Testis (tissue), 3 donors: ENCODE data around the gene DEFB127. TPM values are rescaled to one million over a fixed set of nuclear protein-coding genes. Genes with fewer than 3 reads are reported as not detected.

Experiments
- DNase-seq: peaks from one replicate; pipeline ENCODE4 v3.0.0-alpha.2; 2019
- H3K27ac ChIP-seq, 2 donors: fragments of 200-600 bp; sonication (generic); one replicate each; pipeline ENCODE4 v1.5.1; 2019
- H3K27me3 ChIP-seq: fragments of 200-600 bp; sonication (generic); one replicate; pipeline ENCODE4 v1.5.1; 2019
- H3K36me3 ChIP-seq: fragments of 200-600 bp; sonication (generic); one replicate; pipeline ENCODE4 v1.5.1; 2017; ENCODE audit warnings: low read depth; ENCODE audit errors: missing control alignments
- H3K4me1 ChIP-seq: fragments of 200-600 bp; sonication (generic); one replicate; pipeline ENCODE4 v1.5.1; 2019
- H3K4me3 ChIP-seq, 2 donors: fragments of 200-600 bp; sonication (generic); one replicate each; pipeline ENCODE4 v1.5.1; 2017 to 2019
- H3K9me3 ChIP-seq: fragments of 200-600 bp; sonication (generic); one replicate; pipeline ENCODE4 v1.5.1; 2017
- CTCF ChIP-seq, 3 experiments: fragments of 450-650 bp in 2 of 3; fragments of 200-600 bp in 1 of 3; sonication (generic) in 1 of 3; IDR thresholded peaks; one replicate each; pipeline ENCODE4 v1.5.1; 2016 to 2019; ENCODE audit warnings: antibody characterized with exemption in 3 of 3, mild to moderate bottlenecking in 2 of 3, moderate library complexity in 1 of 3
- POLR2A ChIP-seq: fragments of 450-650 bp; IDR thresholded peaks from one replicate; pipeline ENCODE4 v1.6.1; 2017; ENCODE audit warnings: antibody characterized with exemption, mild to moderate bottlenecking, moderate library complexity
- WGBS, 2 donors: methylation state at CpG; one replicate each; pipeline ENCODE4 v1.1.5; 2018; 5-methylcytosine and 5-hydroxymethylcytosine counted together
- intact Hi-C: fragments of 100-400 bp; cut with DNase I; formaldehyde crosslinking; loops from one replicate; pipeline ENCODE4 v1.15.1; 2023; ENCODE audit warnings: low total_unique reads
- polyA plus RNA-seq: library from polyadenylated mRNA; stranded (reverse); fragments of 350-450 nt; fragmentation: Illumina TruSeq; extraction: RNeasy Lipid Tissue Mini Kit (QIAGEN cat#74804); gene quantifications from one replicate; pipeline ENCODE4 v1.2.3, GENCODE V29; 2014; ENCODE audit warnings: low read depth, low replicate concordance; ENCODE audit not compliant: insufficient read depth
- total RNA-seq, 2 donors: library from RNA; depleted of rRNA; stranded (reverse); fragments of >200 nt; gene quantifications; one replicate each; pipeline ENCODE4 v1.2.3, GENCODE V29; 2016

Gene DEFB127
- total and polyA plus RNA-seq, 3 donors from 2014 or later = not detected

GRCh38 chr20:168876-169275 lies 11.6 kb downstream of the DEFB127 start:
- no peak for DNase-seq
- H3K4me3 ChIP-seq = no peak overlapping the region
- H3K9me3 ChIP-seq = no peaks in the 10 kb centered on the region
- no peaks in the 10 kb centered on the region for H3K27me3 ChIP-seq
- intact Hi-C loops = no loop called here
- H3K27ac ChIP-seq = no peak overlapping the region
- TF ChIP-seq CTCF (IDR thresholded peaks at IDR 0.05) (no peak), POLR2A (no peak)
- 64 to 83% methylated on average over 2 of the region's 2 CpGs for WGBS, 2 donors
- H3K36me3 ChIP-seq = no peaks in the 10 kb centered on the region
- no peaks in the 10 kb centered on the region for H3K4me1 ChIP-seq

GRCh38 chr20:184288-184687 lies 27.0 kb downstream of the DEFB127 start:
- DNase-seq = no peak
- H3K4me1 ChIP-seq = no peaks in the 10 kb centered on the region
- no peak overlapping the region for H3K4me3 ChIP-seq
- TF ChIP-seq CTCF (IDR thresholded peaks at IDR 0.05) = no peak
- no peak for TF ChIP-seq POLR2A
- no peaks in the 10 kb centered on the region for H3K27me3 ChIP-seq
- WGBS, 2 donors = 44 to 59% methylated on average over 2 of the region's 2 CpGs
- intact Hi-C loops = no loop called here
- no peaks in the 10 kb centered on the region for H3K9me3 ChIP-seq
- no peaks in the 10 kb centered on the region for H3K36me3 ChIP-seq
- no peak overlapping the region for H3K27ac ChIP-seq

GRCh38 chr20:187733-188132 lies 30.5 kb downstream of the DEFB127 start:
- 47 to 55% methylated on average over 2 of the region's 2 CpGs for WGBS, 2 donors
- Histone ChIP-seq H3K9me3 (no peaks in the 10 kb centered on the region), H3K27me3 (no peaks in the 10 kb centered on the region), H3K27ac (no peak overlapping the region), H3K4me3 (no peak overlapping the region), H3K36me3 (no peaks in the 10 kb centered on the region), H3K4me1 (no peaks in the 10 kb centered on the region)
- intact Hi-C loops = no loop called here
- DNase-seq = no peak
- TF ChIP-seq POLR2A = no peak
- TF ChIP-seq CTCF (IDR thresholded peaks at IDR 0.05) = no peak

- 57 to 59% methylated on average over 7 of the region's 7 CpGs for WGBS, 2 donors
- no peak within 1 kb of the TSS for H3K4me3 ChIP-seq
- DNase-seq = no peak
- H3K27me3 ChIP-seq = no peaks in the 10 kb centered on the region
- no peak for TF ChIP-seq POLR2A
- no peak for TF ChIP-seq CTCF (IDR thresholded peaks at IDR 0.05)
- intact Hi-C loops = no loop called here
- H3K4me1 ChIP-seq = no peaks in the 10 kb centered on the region
- no peaks in the 10 kb centered on the region for H3K36me3 ChIP-seq
- no peak within 1 kb of the TSS for H3K27ac ChIP-seq
- no peaks in the 10 kb centered on the region for H3K9me3 ChIP-seq
Measured at GRCh38 chr20:189611-190010, 32.4 kb downstream of the DEFB127 start, which contains the start of gene DEFB128. Gene DEFB128 (minus strand): TSS chr20:189711. CDS start chr20:189623, 88 bp downstream.

GRCh38 chr20:198225-198624 lies 41.0 kb downstream of the DEFB127 start:
- H3K9me3 ChIP-seq = no peaks in the 10 kb centered on the region
- intact Hi-C loops = no loop called here
- WGBS, 2 donors = 93 to 96% methylated on average over 1 of the region's 1 CpG

More at GRCh38 chr20:198225-198624, 41.0 kb downstream of the DEFB127 start:
- TF ChIP-seq CTCF (IDR thresholded peaks at IDR 0.05) = no peak
- TF ChIP-seq POLR2A = no peak
- Histone ChIP-seq H3K36me3 (no peaks in the 10 kb centered on the region), H3K27ac (no peak overlapping the region), H3K27me3 (no peaks in the 10 kb centered on the region), H3K4me3 (no peak overlapping the region), H3K4me1 (no peaks in the 10 kb centered on the region)
- DNase-seq = no peak
